Stimulated activated CD8-positive, alpha-beta memory T cell treated with anti-CD3 and anti-CD28 coated beads, Interleukin-15, amount 100 ng/mL, for 4 hours (primary cell): ENCODE measurements around the gene SLMAP.
"Not testable (repeated sequence)": the region's sequence is repeated elsewhere in the genome, so short reads cannot be mapped to it uniquely, and the experiment has no call there.

Experiments used
- DNase-seq, 2 donors: peaks; one replicate each; pipeline ENCODE4 v3.0.0-alpha.2; 2020; ENCODE audit warnings: low read depth in 2 of 2

SLMAP gene

DNA sequence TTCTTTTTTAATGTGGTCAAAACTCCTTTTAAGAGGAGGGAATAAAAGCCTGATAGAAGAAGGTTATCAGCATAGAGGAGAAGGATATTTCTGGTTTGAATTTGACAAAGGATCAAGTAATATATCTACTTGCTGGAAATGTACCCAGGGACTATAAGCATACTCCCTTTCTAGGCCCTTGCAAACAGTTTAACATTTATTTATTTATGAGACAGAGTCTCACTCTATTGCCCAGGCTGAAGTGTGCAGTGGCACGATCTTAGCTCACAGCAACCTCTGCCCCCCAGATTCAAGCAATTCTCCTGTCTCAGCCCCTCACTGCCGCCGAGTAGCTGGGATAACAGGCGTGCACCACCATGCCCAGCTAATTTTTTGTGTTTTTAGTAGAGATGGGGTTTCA, 71.6 kb downstream of the SLMAP start:
- no peak for DNase-seq

DNA sequence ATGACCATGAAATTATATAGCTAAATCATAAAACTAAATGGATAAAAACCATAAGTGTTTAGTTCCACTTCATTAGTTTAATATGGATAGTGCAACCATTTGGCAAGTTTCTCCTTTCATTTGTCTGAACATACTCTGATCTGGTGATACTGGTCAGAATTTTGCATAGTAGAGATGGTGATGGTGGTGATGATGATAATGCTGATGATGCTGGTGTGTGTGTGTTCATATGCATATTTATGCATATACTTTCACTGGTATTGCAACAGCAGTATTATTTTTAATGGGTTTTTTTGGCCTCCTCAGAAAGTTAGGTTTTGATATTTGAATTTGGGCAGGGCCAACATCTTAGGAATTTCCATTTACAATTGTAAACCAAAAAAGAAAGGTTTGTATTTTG, 76.4 kb downstream of the SLMAP start:
- no peak for DNase-seq

DNA sequence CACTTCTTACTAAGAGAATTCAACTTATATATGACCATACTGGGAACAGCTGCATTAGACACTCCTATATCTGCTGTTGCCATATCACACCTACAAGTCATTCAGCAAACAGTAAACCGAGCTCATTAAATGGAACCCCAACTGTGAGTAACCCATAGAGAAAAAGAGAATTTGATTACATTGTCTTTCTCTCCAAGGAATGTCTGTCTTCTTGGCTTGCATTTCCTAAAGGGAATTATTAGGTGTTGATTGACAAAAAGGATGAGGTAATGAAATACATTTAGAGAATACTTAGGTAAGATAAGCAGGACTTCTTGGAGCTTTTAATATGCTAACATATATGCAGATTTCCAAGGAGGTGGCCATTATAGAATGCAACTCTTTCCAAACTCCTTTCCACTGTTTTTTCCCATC, 76.8 kb downstream of the SLMAP start:
- DNase-seq, result no peak

DNA sequence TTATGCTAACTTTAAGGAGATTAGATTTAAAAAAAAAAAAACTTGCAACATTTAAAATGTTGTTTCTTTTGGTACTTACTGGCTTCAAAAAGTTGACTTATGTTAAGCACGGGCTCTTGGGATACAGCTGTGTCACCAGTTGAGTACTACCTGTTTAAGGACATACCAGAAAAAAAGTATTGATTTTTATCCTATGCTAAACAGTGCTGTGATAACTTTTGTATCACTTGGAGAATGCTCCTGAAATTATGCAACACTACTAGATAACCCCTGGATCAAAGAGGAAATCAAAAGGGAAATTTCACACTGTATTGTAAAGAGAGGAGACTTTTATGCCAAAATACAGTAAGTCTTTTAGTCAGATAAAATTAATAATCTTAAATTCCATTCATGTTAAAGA, 77.7 kb downstream of the SLMAP start:
- no peak for DNase-seq

DNA sequence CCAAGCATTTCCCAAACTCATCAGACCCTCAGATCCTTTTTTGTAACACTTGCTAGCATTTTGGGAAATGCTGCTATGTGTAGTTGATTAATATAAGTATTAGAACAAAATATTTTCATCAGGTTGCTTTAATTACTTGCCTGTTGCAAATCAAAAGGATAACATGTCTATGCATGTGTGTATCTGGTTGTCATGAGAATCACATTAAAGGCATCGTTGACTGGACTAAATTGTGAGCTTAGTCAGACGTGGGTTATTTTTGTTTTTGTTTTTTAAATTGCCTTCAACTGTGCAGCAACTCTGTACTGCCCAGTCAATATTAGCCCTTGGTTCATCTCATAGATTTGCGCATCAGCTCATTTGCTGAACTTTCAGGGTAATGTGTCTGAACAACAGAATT, 81.6 kb downstream of the SLMAP start:
- DNase-seq, result no peak

DNA sequence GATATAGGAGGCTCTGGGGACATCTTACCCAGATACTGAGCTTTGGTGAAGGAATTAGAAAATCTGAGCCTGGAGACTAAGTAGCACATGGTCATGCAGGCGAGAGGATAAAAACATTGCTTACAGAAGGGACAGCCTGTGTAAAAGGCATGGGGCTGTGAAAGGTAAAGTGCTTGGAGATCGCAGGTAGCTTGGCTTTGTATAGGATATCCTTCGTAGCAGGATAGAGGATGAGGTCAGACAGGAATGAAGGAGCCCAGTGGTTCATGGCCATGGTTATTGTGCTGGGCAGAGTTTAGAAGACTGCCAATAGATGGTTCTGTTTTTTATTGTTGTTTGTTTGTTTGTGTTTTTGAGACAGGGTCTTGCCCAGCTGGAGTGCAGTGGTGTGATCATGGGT, 82.5 kb downstream of the SLMAP start:
- no peak for DNase-seq

DNA sequence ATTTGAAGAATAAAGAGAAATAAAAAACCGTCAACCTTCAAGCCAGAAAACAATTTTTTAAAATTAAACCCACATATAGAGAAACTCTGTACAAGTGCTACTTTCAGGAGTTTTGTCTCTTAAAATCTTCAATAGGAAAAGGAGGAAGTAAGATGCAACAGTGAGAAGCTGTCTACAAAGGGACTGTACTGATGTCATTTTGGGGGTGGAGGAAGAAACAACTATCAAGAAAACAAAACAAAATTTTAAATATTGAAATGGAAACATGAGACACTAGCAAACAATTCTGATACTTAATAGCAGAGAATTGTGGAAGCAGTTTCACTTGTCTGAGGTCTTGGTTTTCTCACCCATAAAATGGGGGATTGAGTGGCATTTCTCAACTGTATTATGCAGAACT, 84.4 kb downstream of the SLMAP start:
- no peak for DNase-seq

DNA sequence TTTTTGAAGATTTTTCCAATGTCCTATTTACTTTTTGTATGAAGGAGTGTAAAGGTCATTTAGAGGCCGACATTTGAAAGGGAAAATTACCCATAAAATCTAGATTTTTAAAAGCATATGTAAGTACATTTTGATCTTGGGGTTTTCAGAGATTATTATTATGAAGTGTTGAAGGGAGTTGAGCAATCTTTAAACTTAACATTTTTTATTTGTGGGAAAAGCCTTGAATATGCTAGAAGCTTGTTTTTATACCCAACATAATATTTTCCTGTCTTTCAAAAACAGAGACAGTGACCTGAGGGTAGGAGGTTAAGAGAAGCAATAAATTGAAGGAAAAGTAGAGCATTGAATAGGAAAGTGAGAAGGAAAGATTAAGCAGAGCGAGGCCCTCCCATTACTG, 85.7 kb downstream of the SLMAP start:
- no peak for DNase-seq

DNA sequence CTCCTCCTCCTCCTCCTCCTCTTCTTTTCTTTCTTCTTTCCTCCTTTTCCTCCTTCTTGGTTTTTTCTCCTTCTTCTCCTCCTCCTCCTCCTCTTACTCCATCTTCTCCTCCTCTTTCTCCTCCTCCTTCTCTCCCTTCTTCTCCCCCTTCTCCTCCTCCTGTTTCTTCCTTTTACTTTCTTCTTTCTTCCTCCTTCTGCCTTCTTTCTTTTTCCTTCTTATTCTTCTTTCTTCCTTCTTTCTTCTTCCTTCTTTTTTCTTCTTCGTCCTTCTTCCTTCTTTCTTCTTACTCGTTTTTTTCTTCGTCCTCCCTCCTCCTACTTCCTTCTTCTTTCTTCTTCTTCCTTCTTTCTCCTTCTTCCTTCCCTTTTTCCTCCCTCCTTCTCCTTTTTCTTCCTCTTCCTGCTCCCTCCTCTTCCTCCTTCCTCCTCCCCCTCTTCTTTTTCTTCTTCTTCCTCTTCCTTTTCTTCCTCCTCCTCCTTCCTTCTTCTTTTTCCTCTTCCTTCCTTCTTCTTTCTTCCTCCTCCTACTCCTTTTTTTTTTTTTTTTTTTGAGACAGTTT, 92.1 kb downstream of the SLMAP start:
- no peak for DNase-seq

DNA sequence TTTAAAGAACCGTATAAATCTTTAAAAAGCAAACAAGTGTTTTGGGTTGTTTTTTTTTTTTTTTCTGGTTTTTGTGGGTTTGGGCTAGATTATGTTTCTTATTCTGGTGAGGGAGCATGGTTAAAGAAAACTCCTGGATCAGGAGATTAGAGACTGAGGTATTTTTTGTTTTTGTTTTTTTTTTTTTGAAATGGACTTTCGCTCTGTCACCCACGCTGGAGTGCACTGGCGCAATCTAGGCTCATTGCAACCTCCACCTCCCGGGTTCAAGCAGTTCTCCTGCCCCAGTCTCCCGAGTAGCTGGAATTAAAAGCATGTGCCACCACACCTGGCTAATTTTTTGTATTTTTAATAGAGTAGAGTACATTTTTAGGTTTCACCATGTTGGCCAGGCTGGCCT, 95.2 kb downstream of the SLMAP start:
- no peak for DNase-seq

DNA sequence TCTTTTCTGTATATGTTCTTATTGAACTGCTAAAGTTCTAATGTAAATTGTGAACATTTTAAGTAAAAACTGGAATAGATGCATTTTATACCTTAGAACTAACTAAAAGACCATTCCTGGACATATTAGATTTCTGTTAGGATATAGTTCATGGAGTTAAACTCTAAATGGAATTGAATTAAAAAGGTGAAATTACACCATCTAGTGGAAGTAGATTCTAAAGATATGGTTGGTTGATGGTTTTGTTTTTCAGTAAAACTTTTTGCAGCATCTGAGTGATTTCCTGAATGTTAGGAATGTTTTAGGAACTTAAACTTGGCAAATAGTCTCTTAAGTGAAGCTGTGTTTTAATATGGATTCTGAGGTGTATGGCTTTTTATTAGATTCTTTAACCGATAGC, 96.8 kb downstream of the SLMAP start:
- no peak for DNase-seq

DNA sequence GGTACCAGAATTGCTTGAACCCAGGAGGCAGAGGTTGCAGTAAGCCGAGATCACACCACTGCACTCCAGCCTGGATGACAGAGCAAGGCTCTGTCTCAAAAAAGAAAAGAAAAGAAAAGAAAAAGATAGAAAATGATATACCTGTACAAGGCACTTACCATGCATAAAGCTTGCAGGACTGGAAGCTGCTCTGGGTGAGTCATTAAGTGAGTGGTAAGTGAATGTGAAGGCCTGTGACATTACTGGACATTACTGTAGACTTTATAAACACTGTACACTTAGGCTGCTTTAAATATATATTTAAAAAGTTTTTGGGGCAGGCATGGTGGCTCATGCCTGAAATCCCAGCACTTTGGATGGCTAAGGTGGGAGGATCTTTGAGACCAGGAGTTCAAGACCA, 99.2 kb downstream of the SLMAP start:
- DNase-seq, result no peak

DNA sequence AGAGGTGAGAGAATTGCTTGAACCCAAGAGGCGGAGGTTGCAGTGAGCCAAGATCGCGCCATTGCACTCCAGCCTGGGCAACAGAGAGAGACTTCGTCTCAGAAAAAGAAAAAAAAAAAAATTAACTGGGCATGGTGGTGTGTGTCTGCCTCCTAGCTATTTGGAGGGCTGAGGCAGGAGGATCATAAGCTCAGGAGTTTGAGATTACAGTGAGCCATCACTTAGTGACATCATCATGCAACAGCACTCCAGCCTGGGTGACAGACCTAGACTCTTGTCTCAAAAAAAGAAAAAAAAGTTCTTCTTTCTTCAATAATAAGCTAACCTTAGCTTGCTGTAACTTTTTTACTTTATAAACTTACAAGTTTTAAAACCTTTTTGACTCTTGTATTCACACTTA, 99.8 kb downstream of the SLMAP start:
- no peak for DNase-seq

DNA sequence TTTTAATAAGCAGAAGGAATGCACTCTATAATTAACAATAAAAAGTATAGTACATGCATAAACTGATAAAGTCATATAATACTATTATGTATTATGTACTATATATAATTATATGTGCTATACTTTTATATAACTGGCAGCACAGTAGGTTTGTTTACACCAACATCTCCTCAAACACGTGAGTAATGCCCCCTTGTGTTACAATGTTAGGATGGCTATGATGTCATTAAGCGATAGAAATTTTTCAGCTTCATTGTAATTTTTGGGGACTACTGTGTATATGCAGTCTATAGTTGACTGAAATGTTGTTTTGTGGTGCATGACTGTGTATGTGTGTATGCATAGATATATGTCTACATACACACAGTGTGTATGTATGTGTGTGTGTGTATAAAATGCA, 100.6 kb downstream of the SLMAP start:
- DNase-seq, result no peak

DNA sequence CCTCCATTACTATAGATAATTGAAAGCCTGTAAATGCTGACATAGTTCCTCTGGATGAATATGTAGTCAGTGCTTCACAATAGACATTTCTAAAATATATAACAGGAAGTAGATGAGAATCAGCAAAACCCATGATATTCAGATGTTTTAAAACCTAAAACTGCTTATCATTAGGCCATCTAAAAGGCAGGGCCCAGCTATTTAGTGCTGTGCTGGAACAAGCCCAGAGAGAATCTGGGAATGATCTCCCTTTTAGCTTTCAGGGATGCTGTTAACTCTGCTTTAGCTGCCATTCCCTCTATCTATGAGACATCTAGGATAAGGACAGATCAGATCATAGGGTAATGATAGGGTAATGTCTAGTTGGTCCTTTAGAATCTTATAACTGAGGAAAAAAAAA, 106.8 kb downstream of the SLMAP start:
- DNase-seq, result no peak

DNA sequence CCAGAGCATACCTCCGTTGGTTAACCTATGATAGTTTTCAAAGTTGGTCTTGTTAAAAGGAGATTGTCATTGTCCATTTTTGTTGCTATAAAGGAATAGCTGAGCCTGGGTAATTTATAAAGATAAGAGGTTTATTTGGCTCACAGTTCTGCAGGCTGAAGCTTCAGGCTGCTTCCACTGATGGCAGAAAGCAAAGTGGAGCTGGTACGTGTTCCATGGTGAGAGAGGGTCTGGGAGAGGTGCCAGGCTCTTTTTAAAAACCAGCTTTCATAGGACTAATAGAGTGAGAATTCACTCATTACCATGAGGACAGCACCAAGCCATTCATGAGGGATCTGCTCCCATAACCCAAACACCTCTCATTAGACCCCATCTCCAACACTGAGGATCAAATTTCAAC, 107.3 kb downstream of the SLMAP start:
- DNase-seq, result no peak

DNA sequence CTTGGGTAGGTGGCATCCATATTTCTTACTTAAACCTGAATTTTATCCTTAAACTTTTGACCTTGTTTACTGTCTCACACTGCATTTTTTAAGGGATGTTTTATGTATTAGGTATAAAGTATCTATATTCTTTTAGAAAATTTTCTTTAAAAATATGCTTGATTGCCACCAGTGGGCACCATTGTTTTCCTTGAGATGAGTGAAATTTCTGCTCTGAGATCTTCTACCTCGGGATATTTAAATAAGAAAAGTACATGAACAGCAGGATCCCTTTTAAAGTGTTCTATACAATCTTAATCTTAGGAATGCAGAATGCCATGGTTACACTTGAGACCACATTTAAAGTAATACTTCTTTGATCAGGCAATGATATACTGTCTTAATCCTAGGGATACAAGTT, 108.7 kb downstream of the SLMAP start:
- DNase-seq, result no peak

DNA sequence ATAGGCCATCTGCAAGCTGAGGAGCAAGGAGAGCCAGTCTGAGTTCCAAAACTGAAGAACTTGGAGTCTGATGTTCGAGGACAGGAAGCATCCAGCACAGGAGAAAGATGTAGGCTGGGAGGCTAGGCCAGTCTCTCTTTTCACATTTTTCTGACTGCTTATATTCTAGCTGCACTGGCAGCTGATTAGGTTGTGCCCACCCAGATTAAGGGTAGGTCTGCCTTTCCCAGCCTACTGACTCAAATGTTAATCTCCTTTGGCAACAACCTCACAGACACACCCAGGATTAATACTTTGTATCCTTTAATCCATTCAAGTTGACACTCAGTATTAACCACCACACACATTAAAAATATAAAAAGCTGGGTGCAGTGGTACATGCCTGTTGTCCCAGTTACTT, 113.0 kb downstream of the SLMAP start:
- DNase-seq, result not testable (repeated sequence)

DNA sequence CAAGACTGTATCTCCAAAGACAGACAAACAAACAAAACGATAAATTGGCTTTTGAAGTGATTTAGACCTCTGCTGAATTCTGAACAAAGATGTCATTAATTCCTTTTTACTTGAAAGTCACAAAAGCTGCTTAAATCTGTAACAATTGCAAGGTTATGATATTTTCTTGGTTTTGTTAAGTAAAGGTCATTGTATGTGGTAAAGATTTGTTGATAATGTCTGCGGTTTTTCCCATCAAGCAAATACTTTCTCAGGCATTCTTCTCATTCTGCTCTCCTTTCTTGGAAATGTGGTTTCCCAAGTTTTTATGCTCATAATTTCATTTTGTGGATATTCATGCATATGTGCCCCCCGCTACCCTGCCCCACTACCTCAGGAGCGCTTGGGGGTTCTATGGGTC, 116.5 kb downstream of the SLMAP start:
- DNase-seq, result no peak

DNA sequence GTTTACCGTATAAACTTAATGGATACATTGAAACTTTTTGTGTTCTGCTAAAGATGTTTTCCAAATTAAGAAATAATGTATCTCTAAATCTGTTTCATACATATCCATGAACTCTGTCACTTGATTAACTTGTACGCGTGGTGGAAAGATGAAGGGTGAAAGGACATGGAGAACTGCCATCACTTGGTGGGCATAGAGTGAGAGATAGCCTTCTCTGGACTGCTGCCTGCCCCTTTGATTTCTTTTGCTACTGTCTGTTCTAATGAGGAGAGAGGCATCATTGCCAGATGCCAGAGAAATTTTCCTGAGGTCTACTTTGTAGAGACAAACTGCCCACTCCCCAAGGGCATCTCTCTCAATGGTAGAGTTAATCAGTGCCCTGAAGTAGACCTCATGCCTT, 120.5 kb downstream of the SLMAP start:
- no peak for DNase-seq

DNA sequence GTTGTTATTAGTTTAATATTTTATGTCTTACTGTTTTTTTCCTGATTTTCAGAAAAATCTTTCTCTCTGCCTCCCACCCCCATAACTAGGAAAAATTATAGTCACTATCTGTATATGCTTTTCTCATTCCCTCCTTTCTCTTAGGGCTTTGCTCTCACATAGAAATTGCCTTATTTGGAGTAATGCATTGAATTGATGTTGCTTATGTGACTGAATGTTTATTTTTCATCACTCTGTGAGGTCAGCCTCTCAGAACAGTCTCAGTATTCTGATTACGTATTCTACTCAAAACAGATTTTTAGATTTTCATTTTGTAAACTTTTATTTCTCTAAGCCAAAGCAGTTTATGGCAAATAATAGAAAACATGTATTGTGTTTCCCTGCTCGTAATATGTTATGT, 121.0 kb downstream of the SLMAP start:
- no peak for DNase-seq

DNA sequence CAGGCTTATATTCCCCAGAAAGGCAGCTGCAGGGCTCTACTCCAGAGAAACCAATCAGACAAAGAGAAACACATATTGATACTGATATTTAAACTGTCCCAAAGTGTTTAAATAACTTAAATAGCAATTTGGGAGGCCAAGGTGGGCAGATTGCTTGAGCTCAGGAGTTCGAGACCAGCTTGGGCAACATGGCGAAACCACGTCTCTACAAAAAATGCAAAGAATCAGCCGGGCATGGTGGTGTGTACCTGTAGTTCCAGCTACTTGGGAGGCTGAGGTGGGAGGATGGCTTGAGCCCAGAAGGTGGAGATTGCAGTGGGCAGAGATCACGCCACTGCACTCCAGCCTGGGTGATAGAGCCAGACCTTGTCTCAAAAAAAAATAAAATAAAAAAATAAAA, 128.3 kb downstream of the SLMAP start:
- DNase-seq, result not testable (repeated sequence)

DNA sequence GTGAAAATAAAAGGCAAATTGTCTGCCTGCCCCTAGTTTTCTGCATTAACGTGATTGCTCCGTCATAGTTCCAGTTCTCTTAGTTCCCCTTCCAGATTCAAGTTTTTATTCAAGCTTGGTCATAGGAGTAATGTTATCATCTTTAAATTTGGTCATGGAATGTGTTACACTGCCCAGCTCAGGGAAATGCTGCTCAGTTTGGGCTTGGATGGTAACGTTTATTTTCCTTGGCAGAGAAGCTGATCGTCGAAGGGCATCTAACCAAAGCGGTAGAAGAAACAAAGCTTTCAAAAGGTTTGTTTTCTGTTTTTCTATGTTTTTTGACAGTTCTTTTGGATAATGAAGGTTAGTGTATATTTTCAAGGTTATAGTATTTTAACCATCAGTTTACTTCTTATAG, 133.7 kb downstream of the SLMAP start:
- no peak for DNase-seq

DNA sequence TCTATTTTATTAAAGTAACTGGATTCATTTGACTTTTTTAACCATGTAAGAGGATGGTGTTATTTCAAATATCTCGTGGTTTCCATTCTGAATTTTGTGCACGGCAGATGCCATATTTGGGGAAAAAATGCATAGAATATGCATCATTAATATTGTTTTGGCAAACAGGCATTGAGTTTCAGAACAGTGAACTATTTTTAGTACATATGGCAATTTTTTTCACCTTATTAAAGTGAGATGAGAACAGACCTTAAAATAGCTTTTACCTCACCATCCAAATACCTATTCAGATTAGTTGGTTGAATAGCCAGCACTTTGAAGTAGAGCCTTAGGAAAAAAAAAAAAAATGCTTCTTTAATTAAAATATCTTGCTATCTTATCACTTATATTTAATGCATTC, 134.8 kb downstream of the SLMAP start:
- no peak for DNase-seq

DNA sequence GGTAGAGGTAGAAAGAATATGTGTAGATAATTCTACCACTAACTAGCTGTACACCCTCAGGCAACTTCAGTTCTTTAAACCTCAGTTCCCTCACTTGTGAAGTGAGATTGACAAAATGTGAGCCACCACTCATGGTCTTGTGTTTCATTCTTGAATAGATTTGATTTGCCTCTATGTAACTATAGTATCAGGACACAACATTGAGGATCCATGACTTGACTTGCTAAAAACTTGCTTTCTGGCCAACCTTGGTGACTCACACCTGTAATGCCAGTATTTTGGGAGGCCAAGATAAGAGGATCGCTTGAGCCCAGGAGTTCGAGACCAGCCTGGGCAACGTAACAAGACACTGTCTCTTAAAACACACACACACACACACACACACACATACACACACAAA, 136.3 kb downstream of the SLMAP start:
- DNase-seq, result no peak
